T-cell (primary cell): Measurements from ENCODE around the gene ATG4B. TPM values are rescaled to one million over a fixed set of nuclear protein-coding genes. Genes with fewer than 3 reads are reported as not detected.
A peak's percentile ranks its signal among the peaks of the same experiment; 100 is the strongest.

ENCODE experiments used
- ATAC-seq, 4 experiments: fragments of 200-7000 bp in 3 of 4; fragments of 150-1000 bp in 1 of 4; cut with Tn5 transposase; replicated peaks in 1 of 4; 1 replicate in 3 of 4; 2 replicates in 1 of 4; pipeline ENCODE4 v1.10.0; 2021; ENCODE audit warnings: moderate library complexity in 3 of 4, mild to moderate bottlenecking in 2 of 4, moderate number of reproducible peaks in 1 of 4
- CTCF ChIA-PET, 2 donors: fragments of 300-600 bp; sonication (Branson Sonifier 250); formaldehyde crosslinking; loops; one replicate each; lab custom pipeline; 2022; ENCODE audit warnings: antibody characterized with exemption in 2 of 2; lab: Charles Lee
- POLR2A ChIA-PET, 2 donors: fragments of 300-600 bp; sonication (Branson Sonifier 250); formaldehyde crosslinking; loops; one replicate each; lab custom pipeline; 2022; ENCODE audit warnings: antibody characterized with exemption in 2 of 2; lab: Charles Lee
- DNase-seq, 35 experiments: peaks; one replicate each; pipeline versions ENCODE4 v3.0.0 to v3.0.0-alpha.2; 2013 to 2023
- H3K27ac ChIP-seq: one replicate; pipeline ENCODE4 v1.5.1; 2013; ENCODE audit warnings: low read length
- H3K27me3 ChIP-seq, 2 experiments: replicated peaks in 1 of 2; 1 replicate in 1 of 2; 2 replicates in 1 of 2; pipeline versions ENCODE4 v1.6.1 to v1.7.0; 2013; ENCODE audit warnings: low read length in 1 of 2, mixed read lengths in 1 of 2; ENCODE audit not compliant: control insufficient read depth in 2 of 2, insufficient read depth in 2 of 2; ENCODE audit errors: extremely low read depth in 1 of 2
- H3K36me3 ChIP-seq, 2 donors: 1 replicate in 1 of 2; 2 replicates in 1 of 2; pipeline versions ENCODE4 v1.6.1 to v1.7.0; 2013; ENCODE audit warnings: low read length in 1 of 2; ENCODE audit not compliant: control insufficient read depth in 2 of 2, insufficient read depth in 1 of 2; ENCODE audit errors: extremely low read depth in 1 of 2
- H3K4me1 ChIP-seq, 2 experiments: 1 replicate in 1 of 2; 2 replicates in 1 of 2; pipeline versions ENCODE4 v1.6.1 to v1.7.0; 2013; ENCODE audit warnings: low read length in 2 of 2, mixed read lengths in 1 of 2; ENCODE audit not compliant: insufficient read depth in 2 of 2, control insufficient read depth in 1 of 2; ENCODE audit errors: extremely low read depth in 1 of 2
- H3K4me3 ChIP-seq, 2 donors: 1 replicate in 1 of 2; 2 replicates in 1 of 2; pipeline versions ENCODE4 v1.5.1 to v1.7.0; 2013; ENCODE audit warnings: mild to moderate bottlenecking in 2 of 2, low read length in 1 of 2, moderate library complexity in 1 of 2; ENCODE audit not compliant: control insufficient read depth in 1 of 2; ENCODE audit errors: extremely low read depth in 1 of 2
- H3K9me3 ChIP-seq: 2 replicates; pipeline ENCODE4 v1.7.0; 2013
- H3K27ac Mint-ChIP-seq, 2 donors: one replicate each; pipeline ENCODE4 v1.8.0; 2020 to 2021; ENCODE audit warnings: mild to moderate bottlenecking in 2 of 2, mixed read lengths in 2 of 2
- H3K27me3 Mint-ChIP-seq, 2 donors: one replicate each; pipeline ENCODE4 v1.8.0; 2021 to 2022; ENCODE audit warnings: mixed read lengths in 2 of 2
- H3K36me3 Mint-ChIP-seq: one replicate; pipeline ENCODE4 v1.8.0; 2021; ENCODE audit warnings: mixed read lengths
- H3K4me1 Mint-ChIP-seq, 3 donors: one replicate each; pipeline ENCODE4 v1.8.0; 2020 to 2022; ENCODE audit warnings: mixed read lengths in 3 of 3, mild to moderate bottlenecking in 1 of 3
- H3K4me3 Mint-ChIP-seq, 3 donors: one replicate each; pipeline ENCODE4 v1.8.0; 2020 to 2022; ENCODE audit warnings: mild to moderate bottlenecking in 3 of 3, mixed read lengths in 3 of 3, moderate library complexity in 3 of 3
- H3K9me3 Mint-ChIP-seq, 3 donors: one replicate each; pipeline ENCODE4 v1.8.0; 2020 to 2022; ENCODE audit warnings: mixed read lengths in 3 of 3
- WGBS: methylation state at CpG from one replicate; pipeline ENCODE4 v1.1.5; 2013; ENCODE audit warnings: missing lambda C conversion rate; ENCODE audit not compliant: insufficient coverage; 5-methylcytosine and 5-hydroxymethylcytosine counted together
- total RNA-seq, 35 experiments: library from RNA in 6 of 35; stranded (reverse) in 6 of 35; fragments of 120-200 nt in 1 of 35; gene quantifications; one replicate each; pipeline versions ENCODE4 v1.2.1 to v1.2.4 and lab custom pipeline; 2013 to 2026

The ATG4B gene
- total RNA-seq, 5 donors from 2014 or later (not counting 1 experiment from before 2014, with no cell fraction given): 98.4 to 127 (median 108) TPM

- H3K4me3 ChIP-seq: no peak overlapping the region
- ATAC-seq: no peak
- Mint-ChIP-seq H3K4me1 (peaks cover 3 to 5% (median 5%) of the 10 kb centered on the region in 3 donors), H3K9me3 (no peaks in the 10 kb centered on the region), H3K36me3 (peaks cover 20% of the 10 kb centered on the region), H3K4me3 (no peak overlapping the region), H3K27ac (no peak overlapping the region), H3K27me3 (no peaks in the 10 kb centered on the region)
- H3K9me3 ChIP-seq: no peaks in the 10 kb centered on the region
- H3K4me1 ChIP-seq: peaks cover 0 to 5% of the 10 kb centered on the region in 2 experiments
- no peaks in the 10 kb centered on the region for H3K27me3 ChIP-seq
- ChIA-PET CTCF (interaction anchor here (0.6 kb wide), 2 partner anchors 8 to 675 kb away, joined by 3 read pairs; no protein-coding TSS in a partner anchor), POLR2A (no interaction called here)
- DNase-seq: no peak
- no peak overlapping the region for H3K27ac ChIP-seq
- peaks cover 25 to 41% of the 10 kb centered on the region in 2 donors for H3K36me3 ChIP-seq
- WGBS: 96% methylated on average over 33 of the region's 42 CpGs
Observed at GRCh38 chr2:241666627-241667400, 29.3 kb downstream of the ATG4B start.

DNA sequence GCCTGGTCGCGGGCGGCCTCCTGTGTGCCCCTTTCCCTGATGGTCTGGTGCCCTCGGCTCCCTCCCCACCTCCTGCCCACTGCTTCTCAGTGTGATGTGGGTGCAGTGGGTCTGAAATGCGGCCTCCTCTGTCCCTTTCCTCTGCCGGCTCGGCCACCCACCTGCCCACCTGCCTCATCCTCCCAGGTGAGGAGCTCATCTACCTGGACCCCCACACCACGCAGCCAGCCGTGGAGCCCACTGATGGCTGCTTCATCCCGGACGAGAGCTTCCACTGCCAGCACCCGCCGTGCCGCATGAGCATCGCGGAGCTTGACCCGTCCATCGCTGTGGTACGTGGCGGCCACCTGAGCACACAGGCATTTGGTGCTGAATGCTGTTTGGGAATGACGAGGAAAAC is 30.9 kb downstream of the ATG4B start:
- Mint-ChIP-seq H3K4me3 (no peak overlapping the region), H3K4me1 (peaks cover 3 to 5% (median 5%) of the 10 kb centered on the region in 3 donors), H3K36me3 (peaks cover 19% of the 10 kb centered on the region), H3K27me3 (no peaks in the 10 kb centered on the region), H3K9me3 (no peaks in the 10 kb centered on the region), H3K27ac (no peak overlapping the region)
- no peak for DNase-seq
- H3K4me3 ChIP-seq: no peak overlapping the region
- WGBS: 95% methylated on average over 13 of the region's 21 CpGs
- no peak overlapping the region for H3K27ac ChIP-seq
- peaks cover 24 to 36% of the 10 kb centered on the region in 2 donors for H3K36me3 ChIP-seq
- ChIA-PET CTCF (no interaction called here), POLR2A (no interaction called here)
- ATAC-seq: no peak
- no peaks in the 10 kb centered on the region for H3K27me3 ChIP-seq
- peaks cover 0 to 5% of the 10 kb centered on the region in 2 experiments for H3K4me1 ChIP-seq
- H3K9me3 ChIP-seq: no peaks in the 10 kb centered on the region

GRCh38 chr2:241668839-241669238 is 31.3 kb downstream of the ATG4B start:
- Histone ChIP-seq H3K9me3 (no peaks in the 10 kb centered on the region), H3K4me1 (peaks cover 0 to 5% of the 10 kb centered on the region in 2 experiments), H3K4me3 (no peak overlapping the region), H3K27ac (no peak overlapping the region), H3K36me3 (peaks cover 24 to 36% of the 10 kb centered on the region in 2 donors), H3K27me3 (no peaks in the 10 kb centered on the region)
- H3K4me1 Mint-ChIP-seq: peaks cover 3 to 5% (median 5%) of the 10 kb centered on the region in 3 donors
- no peaks in the 10 kb centered on the region for H3K27me3 Mint-ChIP-seq
- ATAC-seq (no peak), DNase-seq (no peak)
- no peak overlapping the region for H3K4me3 Mint-ChIP-seq
- ChIA-PET POLR2A (no interaction called here), CTCF (no interaction called here)
- WGBS: no CpG with 5 or more reads among the region's 12 CpGs
- peaks cover 19% of the 10 kb centered on the region for H3K36me3 Mint-ChIP-seq
- H3K27ac Mint-ChIP-seq: no peak overlapping the region
- H3K9me3 Mint-ChIP-seq: no peaks in the 10 kb centered on the region

DNA sequence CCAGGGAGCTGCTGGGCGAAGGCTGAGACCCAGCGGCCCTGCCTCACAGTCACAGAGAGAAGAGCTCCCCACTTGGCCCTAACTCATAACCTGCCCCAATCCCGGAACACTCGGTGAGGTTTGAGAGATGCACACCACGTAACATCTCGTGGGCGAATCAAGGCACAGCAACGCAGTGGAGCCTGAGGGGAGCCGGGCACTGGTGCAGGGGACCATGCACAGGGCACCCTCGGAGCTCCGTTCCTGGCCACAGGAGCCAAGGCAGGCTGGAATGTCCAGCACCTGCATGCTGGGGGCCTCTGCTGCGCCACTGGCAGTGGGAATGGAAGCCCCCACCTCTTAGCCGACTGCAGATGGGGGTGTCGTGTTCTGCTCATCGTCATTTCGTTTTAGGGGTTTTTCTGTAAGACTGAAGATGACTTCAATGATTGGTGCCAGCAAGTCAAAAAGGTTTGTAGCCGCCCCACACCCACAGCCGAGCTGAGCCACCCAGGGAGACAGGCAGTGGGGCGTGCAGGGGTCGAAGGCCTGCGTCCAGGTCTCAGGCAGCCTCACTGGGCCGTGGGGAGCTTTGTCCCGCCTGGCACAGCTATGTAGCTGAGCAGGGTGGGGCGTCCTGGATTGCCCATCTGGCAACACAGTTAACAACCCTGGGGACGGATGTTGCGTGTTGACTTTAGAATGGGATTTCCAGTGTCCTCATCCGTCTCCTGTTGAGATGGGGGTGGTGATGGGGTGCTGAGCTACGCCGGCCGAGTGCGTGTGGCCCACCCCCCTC is 33.0 kb downstream of the ATG4B start:
- no peak for ATAC-seq
- ChIA-PET CTCF (no interaction called here), POLR2A (no interaction called here)
- no peak for DNase-seq
- H3K36me3 ChIP-seq: peaks cover 24 to 36% of the 10 kb centered on the region in 2 donors
- Mint-ChIP-seq H3K4me1 (peaks cover 0 to under 1% (median 0%) of the 10 kb centered on the region in 3 donors), H3K27me3 (no peaks in the 10 kb centered on the region), H3K27ac (no peak overlapping the region), H3K4me3 (no peak overlapping the region), H3K36me3 (peaks cover 19% of the 10 kb centered on the region), H3K9me3 (no peaks in the 10 kb centered on the region)
- 96% methylated on average over 28 of the region's 31 CpGs for WGBS
- no peak overlapping the region for H3K27ac ChIP-seq
- no peaks in the 10 kb centered on the region for H3K4me1 ChIP-seq
- H3K9me3 ChIP-seq: no peaks in the 10 kb centered on the region
- no peak overlapping the region for H3K4me3 ChIP-seq
- no peaks in the 10 kb centered on the region for H3K27me3 ChIP-seq

DNA sequence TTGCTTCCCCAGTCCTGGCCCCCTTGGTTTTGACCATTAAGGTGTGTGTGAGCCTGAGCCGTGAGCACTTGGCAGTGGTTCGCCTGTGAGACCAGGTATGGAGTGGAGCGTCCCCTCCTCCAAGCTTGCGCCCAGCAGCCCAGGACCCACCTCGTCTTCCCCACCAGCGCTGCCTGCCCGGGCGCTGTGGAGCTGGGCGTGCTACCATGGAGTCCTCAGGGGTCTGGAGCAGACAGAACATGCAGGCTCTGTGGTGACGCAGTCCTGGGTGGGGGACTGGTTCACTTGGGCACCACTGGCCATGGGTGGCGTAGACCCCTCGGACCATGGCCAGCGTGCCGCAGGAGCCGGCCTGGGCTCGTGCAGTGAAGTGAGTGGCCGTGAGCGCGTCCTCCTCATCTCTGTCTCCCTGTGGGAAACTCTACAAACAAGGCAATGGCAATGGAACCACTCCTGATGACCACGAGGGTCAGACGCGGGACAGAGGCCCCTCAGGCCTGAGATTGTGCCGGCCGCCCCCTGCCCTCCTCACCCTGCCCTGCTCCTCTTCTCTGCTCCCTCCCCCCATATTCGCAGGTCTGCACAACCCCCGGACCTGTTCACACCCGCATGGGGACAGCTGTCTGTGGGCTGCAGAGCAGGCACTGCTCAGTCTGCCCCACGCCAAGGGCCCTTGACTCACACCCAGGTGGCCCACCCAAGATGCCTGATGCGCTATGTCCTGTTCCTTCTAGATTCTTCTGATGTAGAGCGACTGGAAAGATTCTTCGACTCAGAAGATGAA is 34.2 kb downstream of the ATG4B start:
- H3K36me3 Mint-ChIP-seq: peaks cover 23% of the 10 kb centered on the region
- Histone ChIP-seq H3K27me3 (no peaks in the 10 kb centered on the region), H3K4me1 (no peaks in the 10 kb centered on the region), H3K4me3 (no peak overlapping the region), H3K36me3 (peaks cover 23 to 34% of the 10 kb centered on the region in 2 donors), H3K27ac (no peak overlapping the region), H3K9me3 (no peaks in the 10 kb centered on the region)
- CTCF ChIA-PET: no interaction called here
- 92% methylated on average over 29 of the region's 31 CpGs for WGBS
- H3K27ac Mint-ChIP-seq: no peak overlapping the region
- POLR2A ChIA-PET: no interaction called here
- no peaks in the 10 kb centered on the region for H3K27me3 Mint-ChIP-seq
- H3K4me1 Mint-ChIP-seq: no peaks in the 10 kb centered on the region
- no peaks in the 10 kb centered on the region for H3K9me3 Mint-ChIP-seq
- ATAC-seq: peak in 1 of 4 experiments; percentile 9
- DNase-seq: no peak
- no peak overlapping the region for H3K4me3 Mint-ChIP-seq
